HL-60 (cell line): ENCODE measurements around the gene SNX6.

ENCODE experiments used
- CTCF ChIP-seq: IDR thresholded peaks from one replicate; pipeline ENCODE4 v1.5.1; 2011; ENCODE audit warnings: low read length, control low read depth, inconsistent platforms; ENCODE audit not compliant: insufficient read depth
- POLR2AphosphoS5 ChIP-seq: IDR thresholded peaks from 2 replicates; pipeline ENCODE4 v1.6.1; 2012; ENCODE audit warnings: low read depth

- no peak for TF ChIP-seq CTCF
- no peak for TF ChIP-seq POLR2AphosphoS5
Observed at GRCh38 chr14:34640826-34641225, 10.9 kb upstream of the SNX6 start.
